IMR-90 (cell line): ENCODE measurements around the gene CTCFL. TPM values are rescaled to one million over a fixed set of nuclear protein-coding genes. Genes with fewer than 3 reads are reported as not detected.

Experiments used
- ATAC-seq: fragments of 200-7000 bp; cut with Tn5 transposase; 2 replicates; pipeline ENCODE4 v1.9.1; 2020; ENCODE audit warnings: low read depth, mild to moderate bottlenecking, moderate library complexity
- BruUV-seq: library from RNA; stranded (reverse); fragments of 400-500 nt; replicated peaks from 2 replicates; lab custom pipeline; 2021; lab: Mats Ljungman, UMichigan
- CTCF ChIA-PET: fragments of 300-600 bp; formaldehyde crosslinking; extraction: SDS; loops from one replicate; lab custom pipeline; 2021; ENCODE audit warnings: antibody characterized with exemption; lab: Yijun Ruan, JAX
- POLR2A ChIA-PET: fragments of 300-600 bp; sonication (Branson Sonifier 250); formaldehyde crosslinking; loops from one replicate; lab custom pipeline; 2022; ENCODE audit warnings: antibody characterized with exemption; ENCODE audit not compliant: unreplicated experiment; lab: Charles Lee
- DNase-seq: peaks from one replicate; pipeline ENCODE4 v3.0.0; 2013
- H2AFZ ChIP-seq: replicated peaks from 2 replicates; pipeline ENCODE3; 2013; ENCODE audit warnings: low read length, mild to moderate bottlenecking; ENCODE audit not compliant: poor library complexity
- H2AK5ac ChIP-seq: 2 replicates; pipeline ENCODE4 v1.6.1; 2013; ENCODE audit warnings: low read depth, low read length, inconsistent platforms
- H2AK9ac ChIP-seq: replicated peaks from 2 replicates; pipeline ENCODE3; 2013; ENCODE audit warnings: mild to moderate bottlenecking, low read depth, low read length, moderate library complexity; ENCODE audit not compliant: poor library complexity
- H2BK120ac ChIP-seq: 2 replicates; pipeline ENCODE4 v1.6.1; 2013; ENCODE audit warnings: low read depth, low read length, inconsistent platforms
- H2BK15ac ChIP-seq: 3 replicates; pipeline ENCODE4 v1.6.1; 2013; ENCODE audit warnings: low read depth, low read length, inconsistent platforms
- H2BK20ac ChIP-seq: 2 replicates; pipeline ENCODE4 v1.6.1; 2013; ENCODE audit warnings: low read depth, mild to moderate bottlenecking, inconsistent platforms, low read length, moderate library complexity
- H2BK5ac ChIP-seq: 2 replicates; pipeline ENCODE4 v1.6.1; 2013; ENCODE audit warnings: mild to moderate bottlenecking, low read depth, low read length, inconsistent platforms; ENCODE audit not compliant: poor library complexity, severe bottlenecking
- H3K14ac ChIP-seq: replicated peaks from 2 replicates; pipeline ENCODE4 v1.6.1; 2013; ENCODE audit warnings: low read depth, low read length, inconsistent platforms
- H3K18ac ChIP-seq: 2 replicates; pipeline ENCODE4 v1.6.1; 2013; ENCODE audit warnings: low read depth, low read length, control low read depth
- H3K23ac ChIP-seq: 2 replicates; pipeline ENCODE4 v1.6.1; 2013; ENCODE audit warnings: low read depth, low read length, inconsistent platforms
- H3K27ac ChIP-seq: 2 replicates; pipeline ENCODE4 v1.5.1; 2013; ENCODE audit warnings: mild to moderate bottlenecking, control low read depth, low read length; ENCODE audit not compliant: insufficient read depth
- H3K27me3 ChIP-seq: 2 replicates; pipeline ENCODE4 v1.6.1; 2013; ENCODE audit warnings: low read length; ENCODE audit not compliant: control insufficient read depth, insufficient read depth
- H3K36me3 ChIP-seq: 2 replicates; pipeline ENCODE4 v1.6.1; 2013; ENCODE audit warnings: low read length, mixed read lengths; ENCODE audit not compliant: control insufficient read depth, insufficient read depth
- H3K4ac ChIP-seq: 2 replicates; pipeline ENCODE4 v1.6.1; 2013; ENCODE audit warnings: low read depth, low read length, inconsistent platforms
- H3K4me1 ChIP-seq: 2 replicates; pipeline ENCODE4 v1.6.1; 2013; ENCODE audit warnings: low read length, mixed read lengths; ENCODE audit not compliant: control insufficient read depth, insufficient read depth
- H3K4me2 ChIP-seq: 2 replicates; pipeline ENCODE4 v1.6.1; 2013; ENCODE audit warnings: low read depth, mild to moderate bottlenecking, control low read depth, low read length, moderate library complexity
- H3K4me3 ChIP-seq: 2 replicates; pipeline ENCODE4 v1.5.1; 2013; ENCODE audit warnings: low read depth, mild to moderate bottlenecking, control low read depth, low read length, moderate library complexity; ENCODE audit not compliant: insufficient read depth
- H3K56ac ChIP-seq: 2 replicates; pipeline ENCODE4 v1.6.1; 2013; ENCODE audit warnings: low read length, inconsistent platforms; ENCODE audit not compliant: insufficient read depth; ENCODE audit errors: extremely low read depth
- H3K79me1 ChIP-seq, 2 experiments: 2 replicates each; pipeline ENCODE4 v1.6.1; 2013; ENCODE audit warnings: low read length in 2 of 2, inconsistent platforms in 1 of 2, low read depth in 1 of 2
- H3K9ac ChIP-seq: 2 replicates; pipeline ENCODE4 v1.6.1; 2013; ENCODE audit warnings: low read depth, low read length, control low read depth
- H3K9me1 ChIP-seq: 2 replicates; pipeline ENCODE4 v1.6.1; 2013; ENCODE audit warnings: low read length, inconsistent platforms; ENCODE audit not compliant: insufficient read depth
- H3K9me3 ChIP-seq: 2 replicates; pipeline ENCODE4 v1.6.1; 2013; ENCODE audit warnings: low read length; ENCODE audit not compliant: control insufficient read depth, insufficient read depth
- H4K20me1 ChIP-seq: 2 replicates; pipeline ENCODE4 v1.6.1; 2013; ENCODE audit warnings: low read length, inconsistent platforms; ENCODE audit not compliant: insufficient read depth
- H4K5ac ChIP-seq: 2 replicates; pipeline ENCODE4 v1.6.1; 2013; ENCODE audit warnings: mild to moderate bottlenecking, low read depth, low read length, control low read depth
- H4K8ac ChIP-seq, 2 experiments: 2 replicates each; pipeline ENCODE4 v1.6.1; 2013; ENCODE audit warnings: low read depth in 2 of 2, low read length in 2 of 2, control low read depth in 1 of 2, inconsistent platforms in 1 of 2
- H4K91ac ChIP-seq: 2 replicates; pipeline ENCODE4 v1.6.1; 2013; ENCODE audit warnings: low read depth, low read length, inconsistent platforms; ENCODE audit not compliant: insufficient read depth
- BHLHE40 ChIP-seq: fragments of 150-350 bp; IDR thresholded peaks from 2 replicates; pipeline ENCODE4 v1.6.1; 2016; ENCODE audit warnings: mild to moderate bottlenecking, low read depth, low read length
- CEBPB ChIP-seq: IDR thresholded peaks from 2 replicates; pipeline ENCODE4 v1.6.1; 2012; ENCODE audit warnings: low read depth, low read length, improper control_type of control experiment
- CHD1 ChIP-seq: IDR thresholded peaks from 2 replicates; pipeline ENCODE4 v1.6.1; 2012; ENCODE audit warnings: low read depth, low read length, improper control_type of control experiment
- FOS ChIP-seq: fragments of 150-350 bp; IDR thresholded peaks from 2 replicates; pipeline ENCODE4 v1.6.1; 2016; ENCODE audit warnings: low read depth, low read length
- MAFK ChIP-seq: IDR thresholded peaks from 2 replicates; pipeline ENCODE4 v1.6.1; 2012; ENCODE audit warnings: low read depth, low read length, improper control_type of control experiment
- MAZ ChIP-seq: IDR thresholded peaks from 2 replicates; pipeline ENCODE4 v1.6.1; 2012; ENCODE audit warnings: low read depth, mild to moderate bottlenecking, low read length, improper control_type of control experiment, moderate library complexity, borderline replicate concordance
- MXI1 ChIP-seq: IDR thresholded peaks from 2 replicates; pipeline ENCODE4 v1.6.1; 2012; ENCODE audit warnings: low read depth, mild to moderate bottlenecking, low read length, moderate library complexity, borderline replicate concordance
- NFE2L2 ChIP-seq: fragments of 150-350 bp; IDR thresholded peaks from 2 replicates; pipeline ENCODE4 v1.6.1; 2016; ENCODE audit warnings: low read depth, mild to moderate bottlenecking, low read length
- POLR2A ChIP-seq: IDR thresholded peaks from 2 replicates; pipeline ENCODE4 v1.6.1; 2012; ENCODE audit warnings: mild to moderate bottlenecking, low read depth, low read length
- RAD21 ChIP-seq: IDR thresholded peaks from 2 replicates; pipeline ENCODE4 v1.6.1; 2012; ENCODE audit warnings: low read length, improper control_type of control experiment
- RCOR1 ChIP-seq: IDR thresholded peaks from 2 replicates; pipeline ENCODE4 v1.6.1; 2012; ENCODE audit warnings: mild to moderate bottlenecking, low read length, improper control_type of control experiment; ENCODE audit not compliant: insufficient replicate concordance
- RFX5 ChIP-seq: IDR thresholded peaks from 2 replicates; pipeline ENCODE4 v1.8.0; 2012; ENCODE audit warnings: low read depth, mild to moderate bottlenecking, low read length, moderate library complexity
- SMC3 ChIP-seq: fragments of 150-350 bp; IDR thresholded peaks from 2 replicates; pipeline ENCODE4 v1.6.1; 2016; ENCODE audit warnings: low read depth, mild to moderate bottlenecking, antibody characterized with exemption, low read length, moderate library complexity
- WGBS, 2 experiments: methylation state at CpG; one replicate each; pipeline versions ENCODE4 v1.1.5 to v1.1.7; 2013; ENCODE audit warnings: missing lambda C conversion rate in 2 of 2; ENCODE audit not compliant: insufficient read length in 1 of 2; ENCODE audit errors: extremely low coverage in 2 of 2; 5-methylcytosine and 5-hydroxymethylcytosine counted together
- dilution Hi-C: fragments of 300-500 bp; cut with HindIII; formaldehyde crosslinking; loops from one replicate; pipeline ENCODE4 v1.14.3; 2018; ENCODE audit warnings: low sequenced_read_pairs; ENCODE audit not compliant: unreplicated experiment
- in situ Hi-C: fragments of 300-500 bp; cut with MboI; formaldehyde crosslinking; loops from 3 replicates; pipeline ENCODE4 v1.14.3; 2019; ENCODE audit warnings: low sequenced_read_pairs, inconsistent platforms, mixed read lengths
- intact Hi-C: fragments of 100-400 bp; cut with micrococcal nuclease; formaldehyde crosslinking; loops from 2 replicates; pipeline ENCODE4 v1.10.0; 2022
- polyA plus RNA-seq, 3 experiments: library from polyadenylated mRNA; depleted of rRNA; stranded (reverse); fragments of >200 nt; gene quantifications; 2 replicates each; pipeline ENCODE4 v1.2.3, GENCODE V29; 2012; ENCODE audit warnings: low replicate concordance in 1 of 3
- total RNA-seq: library from RNA; depleted of rRNA; stranded (reverse); fragments of >200 nt; gene quantifications from 2 replicates; pipeline ENCODE4 v1.2.3, GENCODE V29; 2012
- TF ChIP-seq, protein P1 (sequence below): fragments of 150-350 bp; IDR thresholded peaks from 2 replicates; pipeline ENCODE4 v1.6.1; 2016; ENCODE audit warnings: low read depth, mild to moderate bottlenecking, low read length, moderate library complexity, borderline replicate concordance
- TF ChIP-seq, protein P2 (sequence below): fragments of 150-350 bp; IDR thresholded peaks from 2 replicates; pipeline ENCODE4 v1.6.1; 2017; ENCODE audit warnings: mild to moderate bottlenecking, antibody characterized with exemption, low read length, low read depth
- TF ChIP-seq, protein P3 (sequence below): conservative IDR thresholded peaks from 2 replicates; pipeline ENCODE4 v1.5.1; 2012; ENCODE audit warnings: mild to moderate bottlenecking, low read depth, low read length, improper control_type of control experiment

Gene CTCFL
- total and polyA plus RNA-seq, 2 of the 4 experiments (the other 2 are of a cell fraction) = not detected

GRCh38 chr20:57448764-57449354 lies 76.1 kb downstream of the CTCFL start:
- H3K23ac ChIP-seq = no peak overlapping the region
- H2AFZ ChIP-seq = no peak overlapping the region
- H3K27me3 ChIP-seq = peaks cover 12% of the 10 kb centered on the region
- H3K14ac ChIP-seq = no peak overlapping the region
- WGBS, 2 experiments = 85% methylated on average over 6 of the region's 9 CpGs; no CpG with 5 or more reads in 1 of the 2 experiments
- H3K56ac ChIP-seq = no peak overlapping the region
- no peak overlapping the region for H3K4me3 ChIP-seq
- ChIA-PET CTCF (interaction anchor here (1.3 kb wide), 1 partner anchor 19 kb away, joined by 3 read pairs; no protein-coding TSS in a partner anchor), POLR2A (no interaction called here)
- H3K9me1 ChIP-seq = 0 out of 2 replicates have a peak, but pooled peaks cover 3% of the 10 kb centered on the region
- no peaks in the 10 kb centered on the region for H4K20me1 ChIP-seq
- H2BK15ac ChIP-seq = no peak overlapping the region
- peaks cover 2% of the 10 kb centered on the region; the same call in 1 of the 2 replicates for H3K4me1 ChIP-seq
- BruUV-seq = no TSS peak
- no peak overlapping the region for H2BK120ac ChIP-seq
- in situ Hi-C loops = no loop called here
- H3K9me3 ChIP-seq = peaks cover 7% of the 10 kb centered on the region
- H3K9ac ChIP-seq = no peak overlapping the region
- DNase-seq (no peak), ATAC-seq (no peak)
- H4K5ac ChIP-seq = no peak overlapping the region
- no peak overlapping the region for H2AK5ac ChIP-seq
- H3K18ac ChIP-seq = no peak overlapping the region
- no peaks in the 10 kb centered on the region for H3K36me3 ChIP-seq
- no peak overlapping the region for H3K27ac ChIP-seq
- dilution Hi-C loops = no loop called here
- TF ChIP-seq SMC3 (no peak), CEBPB (no peak), MAZ (no peak), MAFK (no peak), RCOR1 (no peak), NFE2L2 (no peak), POLR2A (no peak), RFX5 (no peak), CHD1 (no peak), RAD21 (no peak), BHLHE40 (no peak), FOS (no peak), MXI1 (no peak)
- TF ChIP-seq, protein P1, sequence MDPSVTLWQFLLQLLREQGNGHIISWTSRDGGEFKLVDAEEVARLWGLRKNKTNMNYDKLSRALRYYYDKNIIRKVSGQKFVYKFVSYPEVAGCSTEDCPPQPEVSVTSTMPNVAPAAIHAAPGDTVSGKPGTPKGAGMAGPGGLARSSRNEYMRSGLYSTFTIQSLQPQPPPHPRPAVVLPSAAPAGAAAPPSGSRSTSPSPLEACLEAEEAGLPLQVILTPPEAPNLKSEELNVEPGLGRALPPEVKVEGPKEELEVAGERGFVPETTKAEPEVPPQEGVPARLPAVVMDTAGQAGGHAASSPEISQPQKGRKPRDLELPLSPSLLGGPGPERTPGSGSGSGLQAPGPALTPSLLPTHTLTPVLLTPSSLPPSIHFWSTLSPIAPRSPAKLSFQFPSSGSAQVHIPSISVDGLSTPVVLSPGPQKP = no peak
- TF ChIP-seq, protein P2, sequence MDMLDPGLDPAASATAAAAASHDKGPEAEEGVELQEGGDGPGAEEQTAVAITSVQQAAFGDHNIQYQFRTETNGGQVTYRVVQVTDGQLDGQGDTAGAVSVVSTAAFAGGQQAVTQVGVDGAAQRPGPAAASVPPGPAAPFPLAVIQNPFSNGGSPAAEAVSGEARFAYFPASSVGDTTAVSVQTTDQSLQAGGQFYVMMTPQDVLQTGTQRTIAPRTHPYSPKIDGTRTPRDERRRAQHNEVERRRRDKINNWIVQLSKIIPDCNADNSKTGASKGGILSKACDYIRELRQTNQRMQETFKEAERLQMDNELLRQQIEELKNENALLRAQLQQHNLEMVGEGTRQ = no peak
- TF ChIP-seq, protein P3, sequence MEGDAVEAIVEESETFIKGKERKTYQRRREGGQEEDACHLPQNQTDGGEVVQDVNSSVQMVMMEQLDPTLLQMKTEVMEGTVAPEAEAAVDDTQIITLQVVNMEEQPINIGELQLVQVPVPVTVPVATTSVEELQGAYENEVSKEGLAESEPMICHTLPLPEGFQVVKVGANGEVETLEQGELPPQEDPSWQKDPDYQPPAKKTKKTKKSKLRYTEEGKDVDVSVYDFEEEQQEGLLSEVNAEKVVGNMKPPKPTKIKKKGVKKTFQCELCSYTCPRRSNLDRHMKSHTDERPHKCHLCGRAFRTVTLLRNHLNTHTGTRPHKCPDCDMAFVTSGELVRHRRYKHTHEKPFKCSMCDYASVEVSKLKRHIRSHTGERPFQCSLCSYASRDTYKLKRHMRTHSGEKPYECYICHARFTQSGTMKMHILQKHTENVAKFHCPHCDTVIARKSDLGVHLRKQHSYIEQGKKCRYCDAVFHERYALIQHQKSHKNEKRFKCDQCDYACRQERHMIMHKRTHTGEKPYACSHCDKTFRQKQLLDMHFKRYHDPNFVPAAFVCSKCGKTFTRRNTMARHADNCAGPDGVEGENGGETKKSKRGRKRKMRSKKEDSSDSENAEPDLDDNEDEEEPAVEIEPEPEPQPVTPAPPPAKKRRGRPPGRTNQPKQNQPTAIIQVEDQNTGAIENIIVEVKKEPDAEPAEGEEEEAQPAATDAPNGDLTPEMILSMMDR = no peak
- no peak overlapping the region for H2AK9ac ChIP-seq
- no peak overlapping the region for H3K4me2 ChIP-seq
- intact Hi-C loops = no loop called here
- H3K4ac ChIP-seq = no peak overlapping the region
- H2BK20ac ChIP-seq = no peak overlapping the region
- H3K79me1 ChIP-seq = no peaks in the 10 kb centered on the region
- H4K91ac ChIP-seq = no peak overlapping the region
- H4K8ac ChIP-seq = no peak overlapping the region
- H2BK5ac ChIP-seq = no peak overlapping the region
